ENCODE measurements around the gene KCNN3.
"Not testable (repeated sequence)": the region's sequence is repeated elsewhere in the genome, so short reads cannot be mapped to it uniquely, and the experiment has no call there.

KCNN3 gene
- 0 to 0.27 (median 0.17) reads per million in 4 donors for total RNA-seq

DNA sequence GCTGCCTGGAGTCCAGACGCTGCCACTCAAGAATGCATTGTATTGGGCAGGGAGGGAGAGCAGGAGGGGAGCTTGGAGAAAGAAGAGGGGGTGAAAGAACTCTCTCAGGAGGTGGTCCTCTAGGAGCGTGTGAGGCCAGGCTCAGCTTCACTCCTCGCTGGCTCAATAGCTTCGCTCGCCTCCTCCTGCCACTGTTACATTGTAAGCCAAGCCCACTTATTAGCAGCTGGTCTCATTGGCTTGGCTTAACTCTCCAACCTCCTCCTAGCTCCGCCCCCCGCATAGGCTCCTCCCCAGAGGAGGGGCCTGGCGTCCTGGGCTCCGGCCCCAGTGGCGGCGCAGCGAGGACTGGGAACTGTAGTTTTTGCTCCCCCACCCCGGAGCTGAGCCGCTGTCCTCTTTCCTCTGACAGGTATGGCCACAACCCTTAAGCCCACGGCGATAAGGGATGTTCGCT is at the start of gene KCNN3:
KCNN3 (minus strand) TSS at position 167 of the 457 bp plus-strand sequence. CDS start 317 bp downstream, outside the sequence.
- peak; percentile 42 to 75 (median 58) for DNase-seq

DNA sequence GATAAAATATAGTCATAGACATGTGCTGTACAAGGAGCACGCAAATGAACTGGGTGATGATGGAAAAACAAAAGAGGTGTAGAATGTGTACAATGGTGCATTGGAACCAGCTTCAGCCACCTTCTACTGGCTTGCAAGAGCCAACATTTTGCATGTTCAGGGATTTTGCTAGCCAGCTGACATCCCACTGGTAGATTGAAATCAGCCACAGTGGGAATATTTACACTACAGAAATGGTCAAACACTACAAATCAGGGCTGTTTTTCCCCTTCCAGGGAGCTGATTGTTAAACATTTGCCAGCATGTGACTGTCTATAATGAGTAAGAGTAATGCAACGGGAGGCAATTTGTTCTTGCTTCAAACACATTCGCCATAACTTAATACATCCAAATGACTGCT is 43.2 kb upstream of the KCNN3 start:
- no peak for DNase-seq

DNA sequence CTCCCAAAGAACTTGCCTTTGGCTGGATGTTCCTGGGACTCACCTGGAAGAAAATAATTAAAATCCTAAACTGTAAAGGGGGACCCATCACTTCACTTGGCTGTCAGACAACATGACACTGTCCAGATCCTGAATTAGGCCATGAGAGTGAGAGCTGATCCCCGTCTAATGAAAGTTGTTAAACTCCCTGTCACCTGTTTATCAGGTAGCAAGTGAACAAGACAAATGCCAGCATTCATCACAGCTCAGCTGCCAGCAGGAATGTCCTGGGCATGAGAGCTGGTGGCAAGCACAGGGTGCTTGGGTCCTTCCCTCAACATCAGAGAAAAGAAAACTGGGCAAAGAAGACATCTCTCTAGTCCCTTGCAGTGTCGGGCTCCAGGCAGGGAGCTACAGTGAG is 42.7 kb upstream of the KCNN3 start:
- no peak for DNase-seq

DNA sequence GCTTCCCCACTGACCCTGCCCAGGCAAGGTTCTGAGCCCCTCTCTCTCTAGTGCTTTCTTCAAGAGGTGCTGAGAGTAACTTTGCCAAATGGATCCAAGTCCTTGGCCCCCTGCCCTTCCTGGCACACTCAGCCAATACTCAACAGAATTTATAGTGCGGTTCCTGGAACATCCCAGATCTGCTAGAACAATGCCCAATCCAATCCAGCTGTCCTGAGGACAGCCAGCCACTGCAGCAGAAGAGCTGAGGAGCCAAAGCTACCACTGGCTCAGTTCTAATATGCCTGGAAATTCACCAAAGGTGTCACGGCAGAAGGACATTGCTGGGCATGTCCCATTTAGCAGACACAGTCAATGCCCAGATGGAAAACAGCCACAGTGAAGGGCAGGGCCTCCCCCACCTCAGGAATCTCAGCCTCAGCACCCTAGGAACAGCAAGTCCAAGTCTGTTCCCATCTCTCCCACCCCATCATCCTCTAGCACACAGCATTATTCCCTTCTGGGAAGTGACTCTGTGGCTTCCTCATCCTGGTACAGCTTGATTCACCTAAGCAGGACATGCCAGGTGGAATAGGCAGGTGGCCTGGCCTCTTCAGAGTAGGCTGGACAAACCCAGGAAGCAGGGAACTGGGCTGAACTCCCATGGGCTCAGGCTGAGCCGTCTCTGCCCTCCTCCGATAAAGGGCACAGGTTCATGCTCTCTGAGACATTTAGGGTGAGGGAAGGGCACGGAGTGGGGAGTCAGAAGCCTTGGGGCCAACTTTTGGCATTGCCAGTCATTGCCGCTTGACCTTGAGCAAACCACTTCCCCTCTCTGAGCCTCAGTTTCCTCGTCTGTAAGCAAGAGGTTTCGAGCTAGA is 41.8 kb upstream of the KCNN3 start:
- DNase-seq, result no peak

DNA sequence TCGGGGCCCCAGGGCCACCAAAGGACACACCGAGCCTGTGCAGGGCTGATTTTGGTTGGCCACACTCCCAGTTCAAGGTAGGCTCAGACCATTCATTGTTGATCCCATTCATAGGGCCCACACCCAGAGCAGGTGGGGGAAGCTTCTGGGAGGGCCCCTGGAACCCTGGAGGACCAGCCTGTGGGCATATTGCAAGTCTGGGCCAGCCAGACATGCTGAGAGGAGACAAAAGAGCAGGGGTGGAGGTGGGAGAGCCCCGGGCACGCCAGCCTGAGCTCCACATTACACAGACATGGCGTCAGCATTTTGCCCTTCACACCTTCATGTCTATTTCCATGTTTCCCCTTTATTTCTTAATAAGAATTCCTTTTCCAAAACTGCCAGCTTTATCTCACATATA is 40.8 kb upstream of the KCNN3 start:
- DNase-seq, result no peak

DNA sequence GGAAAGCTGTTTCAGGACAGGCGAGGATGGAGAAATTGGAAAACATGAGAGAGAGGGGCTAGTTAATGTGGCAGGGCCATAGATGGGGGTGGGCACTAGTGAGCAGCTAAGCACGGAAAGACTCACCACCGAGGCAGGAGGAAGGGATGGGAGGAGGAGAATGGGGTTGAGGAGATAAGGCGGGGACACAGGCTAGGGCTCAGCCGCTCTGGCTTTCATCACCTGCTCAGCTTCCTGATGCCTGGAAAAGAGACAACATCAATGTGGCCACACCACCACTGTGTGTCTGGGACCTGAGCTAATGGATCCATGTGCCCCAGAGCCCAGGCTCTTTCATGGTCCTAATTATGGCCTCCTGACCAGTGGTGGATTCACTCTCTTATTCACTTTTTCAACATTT is 38.9 kb upstream of the KCNN3 start:
- DNase-seq, result no peak

DNA sequence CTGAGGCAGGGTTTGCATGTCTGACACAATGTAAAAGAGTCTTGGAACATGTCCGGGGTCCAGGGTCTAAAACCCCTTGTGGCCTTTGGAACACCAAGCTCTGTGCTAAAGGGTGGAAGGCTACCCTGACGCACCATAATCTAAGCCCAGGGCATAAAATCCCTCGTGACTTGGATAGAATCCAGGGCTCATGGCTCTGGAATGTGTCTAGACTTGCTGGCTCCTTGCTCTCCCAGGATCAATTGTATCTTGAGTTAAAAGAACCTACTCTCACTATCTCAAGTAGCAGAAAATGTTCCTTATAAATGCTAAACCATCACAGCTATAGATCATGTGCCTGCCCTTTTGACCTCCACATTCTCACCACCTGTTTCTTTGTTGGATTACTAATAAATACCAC is 38.0 kb upstream of the KCNN3 start:
- not testable (repeated sequence) for DNase-seq

DNA sequence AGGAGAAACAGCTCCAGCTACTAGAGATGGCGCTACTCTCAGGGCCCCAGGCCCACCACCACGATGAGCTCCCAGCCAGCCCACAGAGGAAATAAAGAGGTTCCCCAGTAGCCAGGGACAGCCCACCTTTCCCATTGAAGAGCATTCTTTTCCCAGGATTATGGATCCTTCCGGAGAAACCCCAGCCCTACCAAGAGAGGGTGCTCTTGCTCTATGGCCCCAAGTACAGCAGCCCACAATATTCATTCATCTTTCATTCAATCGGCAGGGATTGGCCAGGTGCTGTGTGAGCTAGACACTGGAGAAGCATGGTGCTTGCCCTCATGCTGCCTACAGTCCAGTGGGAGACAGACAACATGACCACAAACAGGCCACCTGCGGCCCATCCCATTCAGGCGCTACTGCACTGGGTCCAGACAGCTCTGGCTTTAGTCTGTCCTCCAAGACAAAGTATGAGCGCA is 36.6 kb upstream of the KCNN3 start:
- no peak for DNase-seq

DNA sequence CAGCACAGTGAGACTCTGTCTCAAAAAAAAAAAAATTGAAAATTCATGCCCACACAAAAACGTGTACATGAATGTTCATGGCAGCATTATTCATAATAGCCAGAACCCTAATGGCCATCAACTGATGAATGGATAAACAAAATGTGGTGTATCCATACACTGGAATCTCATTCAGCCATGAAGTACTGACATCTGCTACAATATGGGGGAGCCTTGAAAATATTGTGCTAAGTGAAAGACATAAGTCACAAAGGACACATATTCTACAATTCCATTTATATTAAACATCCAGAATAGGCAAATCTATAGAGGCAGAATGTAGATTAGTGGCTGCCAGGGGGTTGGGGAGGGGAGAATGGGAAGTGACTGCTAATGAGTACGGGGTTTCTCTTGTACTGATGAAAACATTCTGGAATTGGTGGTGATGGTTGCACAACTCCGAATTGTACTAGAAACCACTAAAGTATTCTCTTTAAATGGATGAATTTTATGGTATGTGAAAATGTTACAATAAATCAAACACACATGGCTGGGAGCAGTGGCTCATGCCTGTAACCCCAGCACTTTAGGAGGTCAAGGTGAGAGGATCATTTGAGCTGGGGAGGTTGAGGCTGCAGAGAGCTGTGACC is 33.0 kb upstream of the KCNN3 start:
- no peak for DNase-seq

DNA sequence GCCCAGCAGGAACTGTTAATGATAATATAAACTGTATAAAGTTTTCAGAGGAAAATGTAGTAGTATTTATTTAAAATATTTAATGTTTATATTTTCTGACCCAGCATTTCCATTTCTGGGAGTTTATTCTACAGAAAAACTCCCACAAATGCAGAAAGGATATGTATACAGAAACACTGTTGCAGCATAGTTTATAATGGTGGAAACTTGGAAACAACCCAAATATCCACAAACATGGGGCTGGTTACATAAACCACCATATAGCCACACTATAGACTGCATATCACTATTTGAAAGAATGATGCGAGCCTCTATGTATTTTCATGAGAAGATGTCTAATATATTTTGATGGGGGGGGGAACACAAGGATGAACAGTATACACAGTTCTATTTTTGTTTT is 31.5 kb upstream of the KCNN3 start:
- no peak for DNase-seq

DNA sequence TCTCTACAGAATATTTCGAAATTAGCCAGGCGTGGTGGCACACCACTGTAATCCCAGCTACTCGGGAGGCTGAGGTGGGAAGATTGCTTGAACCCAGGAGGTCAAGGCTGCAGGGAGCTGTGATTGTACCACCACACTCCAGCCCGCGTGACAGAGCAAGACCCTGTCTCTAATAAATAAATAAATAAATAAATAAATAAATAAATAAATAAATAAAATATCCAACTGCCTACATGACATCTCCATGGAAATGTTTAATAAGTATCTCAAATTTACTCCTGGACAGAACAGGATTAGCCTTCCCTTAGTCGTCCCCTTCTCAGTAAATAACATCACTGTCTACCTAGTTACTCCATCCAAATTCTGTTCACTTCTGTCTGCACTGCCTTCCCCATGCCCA is 29.0 kb upstream of the KCNN3 start:
- no peak for DNase-seq

DNA sequence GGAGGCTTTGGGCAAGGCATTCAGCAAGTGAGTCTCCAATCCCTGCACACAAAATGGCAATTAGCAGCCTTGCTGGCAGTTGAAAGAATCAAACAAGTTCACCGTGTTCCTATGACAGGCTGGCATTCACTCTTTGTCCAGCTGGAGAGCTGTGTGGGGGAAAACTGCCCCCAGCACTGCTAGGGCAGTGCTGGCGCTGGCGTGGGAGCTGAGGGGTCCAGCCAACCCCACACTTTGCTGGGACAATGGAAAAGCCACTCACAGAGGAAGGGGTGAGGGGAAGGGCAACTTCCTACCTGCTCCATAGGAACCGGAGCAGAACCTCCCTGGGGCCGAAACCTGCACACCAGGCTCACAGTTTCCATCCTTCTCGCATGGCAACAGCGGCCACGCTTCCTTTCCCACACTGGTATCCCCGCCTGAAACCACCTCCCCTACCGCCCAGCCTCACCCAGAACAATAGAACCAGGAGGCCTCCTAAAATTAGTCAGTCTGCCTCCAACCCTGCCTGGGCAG is 26.7 kb upstream of the KCNN3 start:
- DNase-seq, result no peak

DNA sequence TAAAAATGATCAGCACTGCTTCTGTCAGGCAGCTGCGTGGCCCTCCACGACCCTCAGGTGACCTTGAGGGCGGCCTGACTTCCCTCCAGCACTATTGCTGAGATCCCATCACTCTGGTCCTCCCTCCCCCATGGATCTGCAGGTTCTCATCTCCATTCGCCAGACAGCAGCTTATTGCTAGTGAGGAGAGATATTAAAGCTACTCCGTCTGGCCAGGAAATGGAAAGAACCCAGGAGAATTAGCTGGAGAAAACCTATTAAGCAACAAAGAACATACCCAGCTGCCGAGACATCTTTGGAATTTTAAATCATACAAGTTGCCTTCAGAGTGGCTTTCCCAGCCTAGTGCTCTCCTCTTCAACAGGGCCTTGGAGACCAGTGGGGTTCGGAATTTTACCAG is 25.7 kb upstream of the KCNN3 start:
- no peak for DNase-seq

DNA sequence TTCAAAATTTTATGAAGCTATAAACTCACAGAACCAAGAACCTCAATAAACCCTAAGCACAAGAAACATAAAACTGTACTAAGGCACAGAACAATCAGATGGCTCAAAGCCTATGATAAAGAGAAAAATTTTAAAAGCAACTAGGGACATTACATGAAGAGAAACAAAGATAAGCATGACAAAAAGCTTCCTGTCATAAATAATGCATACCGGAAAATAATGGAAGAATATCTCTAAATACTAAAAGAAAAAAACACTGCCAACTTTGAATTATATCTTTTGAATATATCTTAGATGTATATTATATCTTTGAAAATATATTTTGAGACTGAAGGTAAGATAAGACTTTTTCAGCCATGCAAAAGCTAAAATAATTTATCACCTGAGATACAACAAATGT is 21.4 kb upstream of the KCNN3 start:
- DNase-seq, result no peak

DNA sequence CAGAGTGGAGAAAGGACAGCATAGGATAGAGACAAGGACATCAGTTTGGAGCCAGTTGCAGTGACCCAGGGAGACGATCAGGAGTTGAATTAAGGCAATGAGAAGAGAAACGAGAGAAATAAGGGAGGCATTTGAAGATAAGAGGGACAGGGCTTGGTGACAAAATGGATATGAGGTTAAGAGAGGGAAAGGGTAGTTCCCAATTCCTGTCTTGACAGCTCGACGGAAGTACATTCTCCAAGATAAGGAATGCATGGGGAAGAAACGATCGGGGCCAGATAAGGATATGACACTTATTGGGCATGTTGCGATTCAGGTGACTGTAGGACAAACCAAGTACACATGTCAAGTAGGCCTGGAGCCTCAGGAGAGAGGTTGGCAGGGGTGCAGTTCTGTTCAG is 18.7 kb upstream of the KCNN3 start:
- DNase-seq, result no peak

DNA sequence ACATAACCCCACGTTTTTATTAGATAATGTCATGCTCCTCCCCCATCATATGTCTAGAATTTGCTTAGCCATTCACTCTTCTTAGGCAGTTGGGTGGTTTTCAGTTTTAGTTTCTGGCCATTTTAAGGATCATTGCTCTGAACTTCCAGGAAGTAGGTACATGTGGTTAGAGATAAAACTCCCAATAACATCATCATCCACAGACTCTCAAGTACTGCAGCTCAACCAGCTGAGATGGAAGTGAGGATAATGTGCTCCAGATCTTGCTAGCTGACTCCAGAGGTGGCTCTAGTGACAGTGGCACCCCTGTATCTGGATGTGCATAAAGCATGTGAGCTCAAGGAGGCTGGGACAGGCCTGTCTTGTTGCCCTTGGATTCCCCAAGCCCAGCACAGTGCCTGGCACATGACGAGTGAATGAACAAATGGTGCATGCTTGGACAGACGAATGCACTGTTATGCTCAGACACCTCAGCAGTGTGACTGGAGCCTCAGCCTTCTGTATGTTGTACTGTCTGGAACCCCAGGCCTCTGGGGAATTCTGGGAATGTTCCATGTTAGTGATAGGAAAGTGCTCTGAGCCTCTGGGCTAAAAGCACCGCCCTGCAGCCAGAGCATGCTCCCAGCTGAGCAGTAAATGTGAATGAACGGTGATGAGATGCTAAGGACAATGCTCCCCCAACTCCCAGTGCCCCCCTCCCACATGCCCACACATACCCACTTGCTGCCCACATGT is 16.4 kb upstream of the KCNN3 start:
- DNase-seq, result peak in 1 of 5 donors; percentile 76

DNA sequence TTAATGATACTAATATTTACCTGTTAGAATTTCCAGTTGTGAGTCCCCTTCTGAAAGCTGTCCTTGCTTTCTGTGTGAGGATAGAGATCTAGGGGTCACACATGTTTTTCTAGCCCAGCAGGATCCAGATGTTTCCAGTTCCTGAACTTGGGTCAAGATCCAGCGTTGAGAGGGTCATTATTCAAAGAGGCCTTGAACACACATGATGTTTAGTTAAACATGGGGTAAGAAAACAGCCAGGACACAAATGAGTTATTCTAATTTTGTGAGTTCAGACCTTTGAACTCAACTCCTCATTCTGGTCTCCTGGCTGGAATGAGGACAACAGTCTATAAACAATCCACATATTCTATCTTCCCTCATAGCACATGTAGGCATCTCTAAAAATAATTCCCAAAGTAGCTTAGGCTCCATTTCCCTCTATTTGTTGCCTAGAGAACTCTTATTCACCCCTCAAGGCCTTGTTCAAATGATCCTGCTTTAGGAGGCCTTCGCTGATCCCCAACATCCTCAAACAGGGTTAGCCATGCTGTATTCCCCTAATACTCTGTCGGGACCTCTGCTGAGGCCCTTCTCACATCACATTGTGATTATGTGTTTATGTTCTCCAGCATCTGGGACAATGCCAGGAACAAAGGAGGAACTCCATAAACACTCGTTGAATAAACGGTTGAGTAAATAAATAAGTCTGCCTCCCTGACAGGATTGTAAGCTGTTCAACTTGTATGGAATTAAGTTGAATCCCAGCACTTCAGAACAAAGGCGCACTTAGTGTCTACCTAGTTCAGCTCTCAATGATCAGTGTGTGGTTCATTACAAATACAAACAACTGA is 15.0 kb upstream of the KCNN3 start:
- DNase-seq, result no peak

DNA sequence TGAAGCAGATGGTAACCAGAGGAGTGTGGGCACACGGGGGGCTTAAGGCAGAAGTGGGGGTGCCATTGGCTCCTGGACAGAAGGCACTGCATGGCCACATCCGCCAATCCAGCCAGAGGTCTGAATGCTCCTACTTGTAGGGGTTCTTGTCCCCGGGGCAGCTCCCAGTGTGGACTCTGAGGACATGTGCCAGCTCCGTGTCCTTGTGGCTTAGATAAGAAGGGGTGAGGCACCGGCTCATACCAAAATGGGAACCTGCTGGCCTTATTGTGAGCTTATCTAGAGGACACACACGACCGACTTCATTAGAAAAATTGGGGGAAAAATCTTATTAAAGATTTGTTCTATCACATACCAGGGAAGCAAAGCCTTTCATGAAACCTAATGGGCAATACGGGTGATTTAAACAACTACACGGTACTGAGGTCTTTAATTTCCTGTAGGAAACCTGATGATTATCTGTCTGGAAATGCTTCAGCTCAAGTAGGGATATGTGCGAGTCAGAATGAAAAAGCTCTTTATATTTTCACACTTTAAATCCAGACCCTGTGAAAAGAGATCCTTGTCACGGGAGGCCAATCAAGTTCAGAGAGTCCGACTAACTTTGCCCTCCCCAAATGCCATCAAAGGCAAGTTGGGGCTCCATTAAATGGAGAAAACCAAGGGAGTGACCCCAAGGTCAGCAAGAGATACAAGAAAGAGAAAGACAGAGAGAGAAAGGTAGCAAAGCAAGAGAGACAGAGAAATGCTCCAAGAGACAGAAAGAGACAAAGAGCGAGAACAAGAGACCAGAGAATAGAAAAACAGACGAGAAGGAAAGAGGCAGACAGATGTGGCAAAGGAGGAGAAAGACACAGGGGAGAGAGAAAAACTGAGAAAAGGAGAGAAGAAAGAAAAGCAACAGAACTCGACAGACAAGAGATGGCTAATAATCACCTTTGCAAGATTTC is 14.1 kb upstream of the KCNN3 start:
- DNase-seq, result no peak

DNA sequence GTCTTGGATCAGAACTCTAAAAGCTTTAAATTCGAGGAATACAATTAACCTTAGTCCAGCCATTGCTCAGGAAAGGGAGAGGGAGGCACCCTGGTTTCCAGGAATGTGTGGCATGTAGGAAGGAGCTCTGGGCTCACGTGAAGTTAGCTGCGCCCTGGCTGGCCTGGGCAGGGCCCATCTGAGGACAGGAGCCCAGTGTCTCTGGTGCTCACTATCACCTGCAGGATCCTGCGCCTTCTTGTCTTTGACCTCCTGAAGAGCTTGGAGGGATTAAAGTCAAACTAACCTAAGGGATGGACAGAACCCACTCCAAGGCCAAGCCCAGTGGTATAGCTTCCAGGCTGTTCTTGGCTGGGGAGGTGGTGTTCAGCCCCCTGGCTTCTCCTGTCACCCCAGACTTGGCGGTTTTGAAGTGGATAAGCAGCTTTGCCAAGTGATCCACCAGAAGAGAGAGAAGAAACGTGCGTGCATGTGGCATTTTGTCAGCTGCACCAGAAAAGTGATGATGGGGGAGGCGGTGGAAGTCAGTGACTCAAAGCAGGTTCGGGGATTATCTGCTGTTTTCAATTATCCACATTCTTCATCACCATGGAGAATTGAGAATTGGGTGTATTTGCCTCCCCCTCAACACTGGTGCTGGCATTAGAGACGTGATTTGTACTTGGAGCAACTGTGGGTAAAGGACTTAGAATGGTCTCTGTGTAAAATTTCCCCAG is 11.9 kb upstream of the KCNN3 start:
- no peak for DNase-seq

DNA sequence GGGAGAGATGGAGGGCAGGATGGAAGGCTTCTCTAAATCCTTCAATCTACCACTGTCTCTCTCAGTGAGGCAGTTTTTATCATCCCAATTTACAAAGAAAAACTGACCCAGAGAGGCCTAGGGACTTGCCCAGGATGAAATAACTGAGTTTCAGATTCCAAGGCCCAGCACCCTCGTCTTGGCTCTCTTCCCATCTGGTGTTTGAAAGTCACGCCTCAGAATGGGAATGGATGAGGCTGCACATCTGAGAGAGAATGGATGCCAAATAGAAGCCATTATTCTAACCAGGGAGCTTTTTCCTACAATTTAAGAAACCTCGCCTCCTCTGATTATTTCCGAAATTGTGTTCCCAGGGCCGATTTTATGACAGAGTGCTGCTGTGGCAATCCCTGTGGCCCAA is 10.6 kb upstream of the KCNN3 start:
- DNase-seq, result no peak

Data from T-helper 1 cell (primary cell).